ENCODE data around the gene PARP12. TPM values are rescaled to one million over a fixed set of nuclear protein-coding genes. Genes with fewer than 3 reads are reported as not detected.
A peak's percentile ranks its signal among the peaks of the same experiment; 100 is the strongest.

The PARP12 gene
- total RNA-seq, 1 donor from 2014 or later = 100 TPM

DNA sequence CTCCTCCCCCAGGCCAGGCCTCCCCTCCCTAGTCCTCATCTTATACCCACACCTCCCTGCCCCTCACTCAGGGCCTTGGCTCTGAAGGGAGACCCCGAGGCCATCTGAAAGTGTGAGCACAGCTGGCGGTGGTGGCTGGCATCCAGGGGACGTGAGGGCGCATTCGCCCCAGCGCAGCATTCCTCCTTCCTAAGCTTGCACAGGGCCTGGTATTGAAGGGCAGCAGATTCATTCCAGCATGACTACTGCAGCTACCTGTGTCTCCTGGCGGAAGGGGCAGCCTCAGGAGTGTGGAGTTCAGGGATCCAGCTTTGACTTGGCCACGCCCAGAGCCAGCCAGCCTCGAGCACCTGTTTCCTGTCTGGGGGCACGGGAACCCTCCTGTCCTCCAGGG lies 72.6 kb downstream of the PARP12 start:
- no peak for DNase-seq
- no peaks in the 10 kb centered on the region for H3K9me3 ChIP-seq
- H3K36me3 ChIP-seq = no peaks in the 10 kb centered on the region
- no peaks in the 10 kb centered on the region for H3K4me1 ChIP-seq
- intact Hi-C loops (cut with DNase I) = loop anchor here (10.0 kb wide), 1 partner anchor 205 kb away; no protein-coding TSS in a partner anchor
- TF ChIP-seq, protein P1, sequence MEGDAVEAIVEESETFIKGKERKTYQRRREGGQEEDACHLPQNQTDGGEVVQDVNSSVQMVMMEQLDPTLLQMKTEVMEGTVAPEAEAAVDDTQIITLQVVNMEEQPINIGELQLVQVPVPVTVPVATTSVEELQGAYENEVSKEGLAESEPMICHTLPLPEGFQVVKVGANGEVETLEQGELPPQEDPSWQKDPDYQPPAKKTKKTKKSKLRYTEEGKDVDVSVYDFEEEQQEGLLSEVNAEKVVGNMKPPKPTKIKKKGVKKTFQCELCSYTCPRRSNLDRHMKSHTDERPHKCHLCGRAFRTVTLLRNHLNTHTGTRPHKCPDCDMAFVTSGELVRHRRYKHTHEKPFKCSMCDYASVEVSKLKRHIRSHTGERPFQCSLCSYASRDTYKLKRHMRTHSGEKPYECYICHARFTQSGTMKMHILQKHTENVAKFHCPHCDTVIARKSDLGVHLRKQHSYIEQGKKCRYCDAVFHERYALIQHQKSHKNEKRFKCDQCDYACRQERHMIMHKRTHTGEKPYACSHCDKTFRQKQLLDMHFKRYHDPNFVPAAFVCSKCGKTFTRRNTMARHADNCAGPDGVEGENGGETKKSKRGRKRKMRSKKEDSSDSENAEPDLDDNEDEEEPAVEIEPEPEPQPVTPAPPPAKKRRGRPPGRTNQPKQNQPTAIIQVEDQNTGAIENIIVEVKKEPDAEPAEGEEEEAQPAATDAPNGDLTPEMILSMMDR (IDR thresholded peaks at IDR 0.05) = no peak
- no peak overlapping the region for H3K27ac ChIP-seq
- H3K27me3 ChIP-seq = no peaks in the 10 kb centered on the region
- H3K4me3 ChIP-seq = no peak overlapping the region
- no peak for ATAC-seq

GRCh38 chr7:139989366-139990141 lies 73.2 kb downstream of the PARP12 start:
- Histone ChIP-seq H3K27ac (no peak overlapping the region), H3K4me3 (no peak overlapping the region), H3K4me1 (no peaks in the 10 kb centered on the region), H3K9me3 (no peaks in the 10 kb centered on the region), H3K36me3 (no peaks in the 10 kb centered on the region), H3K27me3 (no peaks in the 10 kb centered on the region)
- TF ChIP-seq, protein P1 (IDR thresholded peaks at IDR 0.05) = no peak
- ATAC-seq = no peak
- no peak for DNase-seq
- intact Hi-C loops (cut with DNase I) = loop anchor here (10.0 kb wide), 1 partner anchor 205 kb away; no protein-coding TSS in a partner anchor

GRCh38 chr7:139987691-139988516 lies 74.8 kb downstream of the PARP12 start:
- intact Hi-C loops (cut with DNase I) = no loop called here
- H3K4me1 ChIP-seq = no peaks in the 10 kb centered on the region
- H3K9me3 ChIP-seq = no peaks in the 10 kb centered on the region
- TF ChIP-seq, protein P1 (IDR thresholded peaks at IDR 0.05) = no peak
- H3K27ac ChIP-seq = no peak overlapping the region
- ATAC-seq (no peak), DNase-seq (no peak)
- H3K36me3 ChIP-seq = no peaks in the 10 kb centered on the region
- no peaks in the 10 kb centered on the region for H3K27me3 ChIP-seq
- no peak overlapping the region for H3K4me3 ChIP-seq

DNA sequence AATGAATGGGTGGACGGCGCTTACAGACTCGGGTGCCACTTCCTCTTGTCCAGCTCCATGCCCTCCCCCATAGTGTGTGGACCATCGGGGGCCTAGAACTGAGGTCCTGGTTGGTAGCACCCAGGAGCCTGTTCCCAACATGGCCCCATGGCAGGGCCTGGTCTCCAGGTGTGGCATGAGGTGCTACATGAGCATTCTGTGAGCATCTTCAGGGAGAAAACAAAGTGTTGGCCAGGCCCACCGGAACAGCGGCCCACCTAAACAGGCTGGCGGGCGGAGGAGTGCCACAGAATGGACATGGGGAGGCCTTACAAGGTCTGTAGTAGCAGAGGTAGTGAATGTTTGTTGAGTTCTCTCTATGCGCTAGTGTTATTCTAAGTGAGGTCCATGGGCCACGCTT lies 76.9 kb downstream of the PARP12 start:
- intact Hi-C loops (cut with DNase I) = no loop called here
- no peak for ATAC-seq
- TF ChIP-seq, protein P1 (IDR thresholded peaks at IDR 0.05) = no peak

GRCh38 chr7:139984642-139985539 lies 77.9 kb downstream of the PARP12 start:
- H3K36me3 ChIP-seq = no peaks in the 10 kb centered on the region
- no peak overlapping the region for H3K4me3 ChIP-seq
- H3K4me1 ChIP-seq = no peaks in the 10 kb centered on the region
- intact Hi-C loops (cut with DNase I) = no loop called here
- ATAC-seq = no peak
- TF ChIP-seq, protein P1 (IDR thresholded peaks at IDR 0.05) = no peak
- no peaks in the 10 kb centered on the region for H3K9me3 ChIP-seq
- H3K27me3 ChIP-seq = no peaks in the 10 kb centered on the region
- no peak overlapping the region for H3K27ac ChIP-seq
- no peak for DNase-seq

More for the DNA sequence above, 76.9 kb downstream of the PARP12 start:
- Histone ChIP-seq H3K27ac (no peak overlapping the region), H3K36me3 (no peaks in the 10 kb centered on the region), H3K27me3 (no peaks in the 10 kb centered on the region), H3K4me1 (no peaks in the 10 kb centered on the region), H3K4me3 (no peak overlapping the region), H3K9me3 (no peaks in the 10 kb centered on the region)
- DNase-seq = peak; percentile 35
